GM18526 (cell line): ENCODE data around the gene FMN1.

Source experiments
- POLR2A ChIP-seq: IDR thresholded peaks from 3 replicates; pipeline ENCODE4 v1.6.1; 2011; ENCODE audit not compliant: insufficient read length; ENCODE audit errors: extremely low read depth

The FMN1 gene

GRCh38 chr15:33168444-33168843, 26.1 kb downstream of the FMN1 start:
- no peak for TF ChIP-seq POLR2A

GRCh38 chr15:33163816-33164215, 30.7 kb downstream of the FMN1 start:
- TF ChIP-seq POLR2A: no peak

GRCh38 chr15:33161209-33161608, 33.3 kb downstream of the FMN1 start:
- TF ChIP-seq POLR2A: no peak

GRCh38 chr15:33160581-33161165, 33.8 kb downstream of the FMN1 start:
- TF ChIP-seq POLR2A: no peak

GRCh38 chr15:33159726-33160453, 34.6 kb downstream of the FMN1 start:
- TF ChIP-seq POLR2A: no peak

- no peak for TF ChIP-seq POLR2A
Measured at GRCh38 chr15:33158366-33158765, 36.1 kb downstream of the FMN1 start.

GRCh38 chr15:33157371-33158037, 37.0 kb downstream of the FMN1 start:
- no peak for TF ChIP-seq POLR2A

- no peak for TF ChIP-seq POLR2A
Measured at GRCh38 chr15:33155691-33156420, 38.7 kb downstream of the FMN1 start.

- no peak for TF ChIP-seq POLR2A
Measured at GRCh38 chr15:33154351-33155166, 40.0 kb downstream of the FMN1 start.

GRCh38 chr15:33153548-33153947, 41.0 kb downstream of the FMN1 start:
- TF ChIP-seq POLR2A: no peak

GRCh38 chr15:33152502-33153109, 41.9 kb downstream of the FMN1 start:
- TF ChIP-seq POLR2A: no peak

- no peak for TF ChIP-seq POLR2A
Measured at GRCh38 chr15:33150971-33151370, 43.5 kb downstream of the FMN1 start.

GRCh38 chr15:33150431-33150941, 44.0 kb downstream of the FMN1 start:
- TF ChIP-seq POLR2A: no peak

GRCh38 chr15:33149919-33150318, 44.6 kb downstream of the FMN1 start:
- no peak for TF ChIP-seq POLR2A
